ENCODE data around the gene SLC5A11.
"Not testable (repeated sequence)": the region's sequence is repeated elsewhere in the genome, so short reads cannot be mapped to it uniquely, and the experiment has no call there.

The SLC5A11 gene

GRCh38 chr16:24856871-24857270 is 11.1 kb downstream of the SLC5A11 start:
- not testable (repeated sequence) for DNase-seq (ENCODE audit: low read depth in 2 of 3, low spot score in 2 of 3)

GRCh38 chr16:24858219-24859041 is 12.7 kb downstream of the SLC5A11 start:
- peak; percentile 4 to 22 (median 16) for DNase-seq (ENCODE audit: low read depth in 2 of 3, low spot score in 2 of 3)

- DNase-seq (ENCODE audit: low read depth in 2 of 3, low spot score in 2 of 3): no peak
Observed at GRCh38 chr16:24861461-24861860, 15.7 kb downstream of the SLC5A11 start.

GRCh38 chr16:24863582-24864437 is 18.0 kb downstream of the SLC5A11 start:
- no peak for DNase-seq (ENCODE audit: low read depth in 2 of 3, low spot score in 2 of 3)

GRCh38 chr16:24869033-24869432 is 23.3 kb downstream of the SLC5A11 start:
- no peak for DNase-seq (ENCODE audit: low read depth in 2 of 3, low spot score in 2 of 3)

GRCh38 chr16:24871891-24872290 is 26.1 kb downstream of the SLC5A11 start:
- DNase-seq (ENCODE audit: low read depth in 2 of 3, low spot score in 2 of 3): no peak

GRCh38 chr16:24873028-24873427 is 27.3 kb downstream of the SLC5A11 start:
- DNase-seq (ENCODE audit: low read depth in 2 of 3, low spot score in 2 of 3): no peak

GRCh38 chr16:24875466-24875865 is 29.7 kb downstream of the SLC5A11 start:
- DNase-seq (ENCODE audit: low read depth in 2 of 3, low spot score in 2 of 3): no peak

GRCh38 chr16:24876231-24876630 is 30.5 kb downstream of the SLC5A11 start:
- DNase-seq (ENCODE audit: low read depth in 2 of 3, low spot score in 2 of 3): no peak

- DNase-seq (ENCODE audit: low read depth in 2 of 3, low spot score in 2 of 3): no peak
Observed at GRCh38 chr16:24879684-24880083, 33.9 kb downstream of the SLC5A11 start.

- DNase-seq (ENCODE audit: low read depth in 2 of 3, low spot score in 2 of 3): no peak
Observed at GRCh38 chr16:24883714-24884151, 38.0 kb downstream of the SLC5A11 start.

- no peak for DNase-seq (ENCODE audit: low read depth in 2 of 3, low spot score in 2 of 3)
Observed at GRCh38 chr16:24887472-24887871, 41.7 kb downstream of the SLC5A11 start.

GRCh38 chr16:24890746-24891145 is 45.0 kb downstream of the SLC5A11 start:
- DNase-seq (ENCODE audit: low read depth in 2 of 3, low spot score in 2 of 3): no peak

GRCh38 chr16:24896439-24896838 is 50.7 kb downstream of the SLC5A11 start:
- no peak for DNase-seq (ENCODE audit: low read depth in 2 of 3, low spot score in 2 of 3)

- not testable (repeated sequence) for DNase-seq (ENCODE audit: low read depth in 2 of 3, low spot score in 2 of 3)
Observed at GRCh38 chr16:24897522-24897921, 51.8 kb downstream of the SLC5A11 start.

GRCh38 chr16:24900230-24900629 is 54.5 kb downstream of the SLC5A11 start:
- DNase-seq (ENCODE audit: low read depth in 2 of 3, low spot score in 2 of 3): no peak

GRCh38 chr16:24906199-24906808 is 60.5 kb downstream of the SLC5A11 start:
- DNase-seq (ENCODE audit: low read depth in 2 of 3, low spot score in 2 of 3): no peak

- no peak for DNase-seq (ENCODE audit: low read depth in 2 of 3, low spot score in 2 of 3)
Observed at GRCh38 chr16:24906901-24907300, 61.1 kb downstream of the SLC5A11 start.

GRCh38 chr16:24908716-24909115 is 63.0 kb downstream of the SLC5A11 start:
- no peak for DNase-seq (ENCODE audit: low read depth in 2 of 3, low spot score in 2 of 3)

- DNase-seq (ENCODE audit: low read depth in 2 of 3, low spot score in 2 of 3): no peak
Observed at GRCh38 chr16:24909856-24910255, 64.1 kb downstream of the SLC5A11 start.

GRCh38 chr16:24915019-24915418 is 69.3 kb downstream of the SLC5A11 start:
- DNase-seq (ENCODE audit: low read depth in 2 of 3, low spot score in 2 of 3): no peak

- DNase-seq (ENCODE audit: low read depth in 2 of 3, low spot score in 2 of 3): no peak
Observed at GRCh38 chr16:24915576-24915975, 69.8 kb downstream of the SLC5A11 start.

Measured in activated CD8-positive, alpha-beta memory T cell treated with anti-CD3 and anti-CD28 coated beads for 48 hours (primary cell).